Dedifferentiated amniotic fluid mesenchymal stem cell (primary cell): ENCODE measurements around the gene TBX2.

Source experiments
- DNase-seq: peaks from one replicate; pipeline ENCODE4 v3.0.0-alpha.2; 2016; ENCODE audit errors: extremely low spot score

TBX2 gene

DNA sequence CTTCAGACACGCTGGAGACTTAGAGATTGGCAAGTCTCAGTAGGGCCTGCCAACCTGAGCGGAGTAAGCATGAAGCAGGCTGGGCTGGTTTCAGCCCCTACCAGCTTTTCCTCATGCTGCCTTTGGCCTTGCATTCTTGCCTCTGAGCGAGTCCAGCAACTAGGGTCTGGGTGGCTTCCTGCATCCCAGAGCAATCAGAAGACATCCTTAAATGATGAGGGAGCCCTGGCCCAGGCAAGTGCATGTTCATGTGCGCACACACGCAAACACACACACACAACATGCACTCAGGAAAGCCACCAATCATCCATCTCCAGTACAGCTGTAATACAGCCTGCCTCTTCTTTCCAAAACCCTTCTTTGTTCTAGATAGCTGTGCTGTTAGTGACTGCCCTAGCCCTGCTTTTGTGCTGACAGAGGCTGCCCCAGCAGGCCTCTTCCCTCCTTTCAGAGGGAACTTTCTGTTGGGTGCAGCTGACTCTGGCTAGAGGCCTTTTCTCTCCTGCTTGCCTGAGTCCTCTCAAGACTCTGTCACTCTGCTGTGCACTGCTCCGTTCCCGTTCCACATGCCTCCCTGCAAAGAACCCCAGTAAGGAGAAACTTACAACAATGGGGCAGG is 30.7 kb upstream of the TBX2 start:
- DNase-seq: no peak

DNA sequence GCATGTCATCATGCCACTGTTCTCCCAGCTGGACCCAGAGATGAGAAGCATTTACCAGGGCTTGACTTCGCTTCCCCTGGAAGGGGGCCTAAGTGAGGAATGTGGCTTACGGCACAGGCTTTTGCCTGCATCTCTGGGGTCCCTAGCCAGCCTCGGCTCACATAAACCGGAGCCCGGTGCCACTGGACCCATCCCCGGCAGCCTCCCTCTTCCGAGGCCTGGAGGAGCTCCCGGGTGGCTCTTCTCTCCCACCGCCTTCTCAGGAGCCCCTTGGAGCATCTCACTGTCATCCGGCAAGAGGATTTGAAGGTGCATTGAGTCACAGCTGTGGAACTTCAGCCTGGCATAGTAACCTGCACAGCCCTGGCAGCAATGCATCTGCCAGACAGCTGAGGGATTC is 29.9 kb upstream of the TBX2 start:
- DNase-seq: no peak

DNA sequence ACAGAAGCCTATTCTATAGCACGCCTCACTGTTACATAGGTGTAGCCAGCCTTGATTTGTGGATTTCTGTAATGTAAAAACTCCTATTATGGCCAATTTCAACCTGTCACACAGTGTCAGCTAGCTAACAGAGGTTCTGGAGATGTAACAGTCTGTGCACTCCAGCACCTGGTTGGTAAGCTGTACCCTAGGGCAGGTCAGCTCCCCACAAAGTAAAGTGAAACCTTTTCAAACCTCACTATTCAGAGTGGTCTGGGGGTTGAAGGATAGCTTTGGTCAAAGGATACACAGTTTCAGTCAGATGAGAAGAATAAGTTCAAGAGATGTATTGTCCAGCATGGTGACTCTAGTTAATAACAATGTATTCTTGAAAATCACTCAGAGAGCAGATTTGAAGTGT is 28.5 kb upstream of the TBX2 start:
- no peak for DNase-seq

DNA sequence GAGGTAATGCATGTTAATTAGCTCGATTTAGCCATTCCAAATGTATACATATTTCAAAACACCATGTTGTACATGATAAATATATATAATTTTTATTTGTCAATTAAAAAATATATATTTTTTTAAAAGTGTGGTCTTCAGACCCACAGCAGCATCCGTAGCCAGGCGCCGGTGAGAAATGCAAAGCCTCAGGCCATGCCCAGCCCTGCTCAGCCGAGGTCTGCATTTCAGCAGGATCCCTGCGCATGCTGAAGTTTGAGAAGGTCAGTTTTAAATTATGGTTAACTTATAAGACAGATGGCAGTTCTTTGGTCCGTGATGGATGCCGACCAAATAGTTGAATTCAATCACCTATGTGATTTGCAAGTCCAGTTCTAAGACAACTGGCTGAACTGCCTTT is 28.0 kb upstream of the TBX2 start:
- no peak for DNase-seq

DNA sequence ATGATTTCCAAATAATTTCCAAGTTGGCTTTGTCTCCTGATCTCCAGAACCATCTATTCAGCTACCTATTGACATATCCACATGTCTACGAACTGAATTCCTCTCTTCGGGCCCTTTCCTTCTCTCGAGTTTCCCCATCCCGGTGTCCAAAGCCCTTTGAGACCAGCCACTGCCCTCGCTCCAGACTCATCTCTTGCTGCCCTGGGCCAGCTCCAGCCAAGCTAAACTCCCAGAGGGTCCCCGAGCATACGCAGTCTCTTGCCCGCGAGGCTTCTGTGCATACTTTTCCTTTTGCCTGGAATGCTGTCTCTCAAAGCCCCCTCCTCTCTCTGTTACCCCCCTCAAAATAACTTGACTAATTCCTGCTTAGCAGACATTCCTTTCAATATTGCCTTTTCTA is 27.2 kb upstream of the TBX2 start:
- no peak for DNase-seq

DNA sequence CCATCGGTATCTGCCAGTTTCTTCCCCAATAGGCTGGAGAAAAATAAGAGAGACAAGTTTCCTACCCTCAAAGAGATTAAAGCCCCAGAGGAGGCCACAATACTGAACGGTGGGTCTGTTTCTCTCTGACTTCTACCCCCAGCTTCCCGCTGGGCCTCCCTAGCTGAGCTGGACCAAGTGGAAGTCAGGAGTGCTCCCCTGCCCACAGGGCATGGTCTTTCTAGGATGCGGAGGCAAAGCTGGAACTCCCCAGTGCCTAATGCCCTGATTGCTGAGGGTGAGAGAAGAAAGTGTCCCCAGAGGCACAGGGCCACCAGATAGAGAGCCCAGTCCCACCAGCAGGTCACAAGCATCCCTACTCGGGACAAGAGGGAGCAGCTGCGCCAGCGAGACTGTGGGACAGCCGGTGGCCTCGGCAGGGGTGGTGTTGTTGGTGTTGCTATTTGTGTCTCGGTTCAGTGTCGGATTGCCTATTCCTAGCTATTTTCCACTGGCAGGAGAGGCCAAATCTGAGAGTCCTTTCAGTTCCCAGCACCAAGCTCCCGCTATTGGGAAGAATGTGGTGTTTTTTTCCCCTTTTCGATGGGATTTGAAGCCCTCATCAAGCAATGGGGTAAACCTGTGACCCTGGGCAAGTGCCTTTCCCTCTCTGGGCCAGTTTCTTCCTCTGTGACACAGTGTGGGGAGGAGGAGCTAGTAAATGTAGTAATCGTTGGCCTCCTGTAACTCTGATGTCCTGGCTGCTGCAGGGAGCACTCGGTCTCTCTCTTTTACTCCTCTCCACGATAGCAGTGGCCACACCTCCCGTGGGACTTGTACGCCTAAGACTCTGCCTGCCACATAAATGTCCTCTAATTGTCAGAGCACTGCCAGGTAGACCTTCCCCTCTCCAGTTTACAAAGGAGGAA is 22.5 kb upstream of the TBX2 start:
- DNase-seq: no peak

DNA sequence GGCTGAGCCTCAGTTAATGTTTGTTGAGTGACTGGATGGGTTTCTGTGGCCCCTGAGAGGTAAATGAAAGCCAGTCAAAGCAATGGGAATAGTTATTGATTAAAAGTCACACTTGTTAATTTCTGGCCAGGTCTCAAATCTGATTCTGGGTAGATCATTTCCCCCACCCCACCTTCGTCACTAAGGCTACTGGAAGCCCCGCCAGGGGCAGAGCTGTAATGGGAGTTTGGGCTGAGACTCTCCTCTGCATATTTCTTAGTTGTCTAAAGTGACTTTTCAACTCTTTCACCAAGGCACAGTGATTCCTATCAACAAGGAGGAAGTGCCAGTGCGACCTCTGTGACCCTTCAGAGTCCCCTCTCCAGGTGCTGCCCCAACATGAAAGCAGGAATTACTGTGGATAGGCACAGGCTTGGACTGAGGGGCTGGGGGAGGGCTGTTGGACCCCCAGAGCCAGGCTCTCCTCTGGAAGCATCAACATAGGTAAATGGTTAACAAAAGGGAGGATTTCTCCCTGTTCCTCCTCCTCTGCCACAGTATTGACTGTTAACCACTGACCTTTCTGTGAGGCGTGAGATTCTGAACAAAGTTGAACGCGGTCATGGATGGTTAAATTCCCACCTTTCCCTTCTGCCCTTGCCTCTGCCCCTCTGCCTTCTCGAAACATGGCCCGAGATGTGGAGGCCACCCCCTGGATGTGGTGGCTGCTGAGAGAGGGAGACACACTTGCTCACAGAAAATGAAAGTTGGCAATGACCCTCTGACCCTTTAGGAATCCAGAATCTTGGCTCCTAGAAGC is 20.8 kb upstream of the TBX2 start:
- no peak for DNase-seq

DNA sequence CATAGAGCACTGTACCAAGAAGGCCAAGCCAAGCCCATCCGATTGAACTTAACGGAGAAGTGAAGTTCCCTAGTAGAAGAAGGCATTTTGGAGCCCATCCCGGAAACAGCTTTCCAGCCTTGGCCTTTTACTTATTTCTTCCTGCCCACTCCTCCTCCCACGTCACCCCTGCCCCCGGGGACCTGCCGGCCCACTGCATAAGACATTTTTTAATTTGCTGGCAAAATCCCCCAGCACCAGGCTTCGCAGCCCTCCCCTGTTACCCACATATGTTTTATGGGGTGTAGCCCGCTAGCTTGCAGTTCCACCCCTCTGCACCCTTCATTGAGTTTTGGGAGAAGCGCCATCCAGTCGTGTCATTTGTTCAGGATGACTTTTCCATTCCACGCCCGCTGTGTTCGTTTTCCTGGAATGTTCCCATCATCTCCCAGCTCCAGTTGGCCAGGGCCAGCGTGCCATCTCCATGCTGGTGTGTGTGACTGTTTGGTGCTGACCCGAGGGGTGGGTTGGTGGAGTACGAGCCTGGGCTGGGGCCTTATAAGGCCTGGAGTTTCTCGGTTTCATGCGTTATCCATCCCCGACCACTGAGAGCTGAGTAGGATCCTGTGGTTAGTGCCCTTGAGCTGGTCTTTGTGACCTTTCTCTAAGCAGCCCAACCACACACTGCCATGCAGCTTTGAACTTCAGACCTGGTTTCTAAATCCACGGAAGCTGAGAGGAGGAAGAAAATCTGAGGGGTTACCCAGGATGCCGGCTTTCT is 20.0 kb upstream of the TBX2 start:
- no peak for DNase-seq

DNA sequence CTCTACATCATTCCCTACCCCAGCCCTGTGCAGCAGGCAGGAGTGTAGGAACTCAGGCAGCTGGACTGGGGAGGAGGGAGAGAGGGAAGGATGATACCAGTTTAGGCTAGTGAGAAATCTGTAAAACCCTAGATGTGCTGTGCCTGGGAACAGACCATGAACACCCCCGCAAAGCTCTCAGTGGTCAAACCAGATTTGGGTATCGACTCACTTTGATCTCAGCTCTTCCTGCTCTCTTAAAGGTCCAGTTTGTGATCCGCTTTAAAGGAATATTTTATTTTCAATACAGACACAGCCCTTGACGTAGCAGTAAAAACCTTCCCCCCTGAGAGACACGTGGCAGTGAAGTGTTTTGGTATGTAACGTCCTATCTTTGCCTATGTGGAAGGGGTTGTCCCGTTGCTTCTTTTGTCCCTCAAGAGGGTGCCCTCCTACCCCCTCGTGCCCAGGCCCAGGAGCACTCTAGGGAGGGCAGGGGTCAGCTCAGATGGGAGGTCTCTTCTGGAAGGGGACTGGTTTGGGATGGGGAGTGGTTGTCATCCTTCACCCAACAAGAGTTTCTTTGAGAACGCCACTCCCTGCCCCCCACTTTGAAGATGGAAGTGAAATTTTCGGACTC is 19.3 kb upstream of the TBX2 start:
- no peak for DNase-seq

DNA sequence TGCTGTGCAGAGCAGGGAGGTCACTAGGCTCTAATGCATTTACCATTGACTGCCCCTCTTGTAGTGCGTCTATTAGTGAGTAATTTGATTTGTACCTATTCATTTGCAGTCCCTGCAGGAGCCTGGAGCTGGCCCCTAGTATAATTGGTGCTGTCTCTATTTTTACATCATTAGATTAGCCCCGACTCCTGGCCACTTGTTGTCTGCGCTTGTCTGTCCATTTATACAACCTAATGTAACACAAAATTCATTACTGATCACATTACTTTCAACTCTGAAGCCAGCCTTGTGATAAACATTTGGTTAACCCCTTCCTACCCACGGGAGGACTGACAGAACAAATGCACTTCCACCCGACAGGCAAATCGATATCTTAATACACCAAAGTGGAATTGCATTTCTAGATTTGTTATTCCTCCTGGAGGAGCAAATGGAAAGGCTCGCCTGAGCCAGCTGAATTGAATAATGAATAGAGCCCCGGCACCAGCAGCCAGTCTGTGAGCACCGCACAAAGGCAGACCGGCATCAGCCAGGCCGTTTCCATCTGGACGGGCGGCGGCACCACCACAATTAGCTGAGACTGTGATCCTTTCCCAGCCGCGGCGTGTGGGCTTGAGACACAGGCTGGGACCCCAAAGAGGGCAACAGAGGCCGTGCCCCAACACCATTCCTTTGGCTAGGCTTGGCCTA is 18.7 kb upstream of the TBX2 start:
- DNase-seq: no peak

DNA sequence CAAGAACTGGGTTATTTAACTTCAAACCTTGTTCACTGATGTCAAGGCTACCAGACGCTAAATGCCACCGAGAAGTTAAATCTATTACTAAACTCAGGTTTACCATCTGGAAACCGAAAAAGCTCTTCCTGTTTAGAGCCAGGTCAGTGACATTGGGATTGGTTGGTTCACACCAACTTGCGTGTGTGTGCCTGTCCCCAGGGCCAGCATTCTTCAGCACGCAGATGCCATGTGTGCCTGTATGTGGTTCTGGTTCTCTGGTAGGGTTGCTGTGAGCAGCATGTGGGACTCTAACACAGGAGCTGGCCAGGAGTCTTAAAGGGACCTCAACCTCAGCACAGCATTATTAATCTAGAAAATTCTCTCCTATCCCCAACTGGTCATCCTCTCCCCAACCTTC is 18.1 kb upstream of the TBX2 start:
- DNase-seq: no peak

DNA sequence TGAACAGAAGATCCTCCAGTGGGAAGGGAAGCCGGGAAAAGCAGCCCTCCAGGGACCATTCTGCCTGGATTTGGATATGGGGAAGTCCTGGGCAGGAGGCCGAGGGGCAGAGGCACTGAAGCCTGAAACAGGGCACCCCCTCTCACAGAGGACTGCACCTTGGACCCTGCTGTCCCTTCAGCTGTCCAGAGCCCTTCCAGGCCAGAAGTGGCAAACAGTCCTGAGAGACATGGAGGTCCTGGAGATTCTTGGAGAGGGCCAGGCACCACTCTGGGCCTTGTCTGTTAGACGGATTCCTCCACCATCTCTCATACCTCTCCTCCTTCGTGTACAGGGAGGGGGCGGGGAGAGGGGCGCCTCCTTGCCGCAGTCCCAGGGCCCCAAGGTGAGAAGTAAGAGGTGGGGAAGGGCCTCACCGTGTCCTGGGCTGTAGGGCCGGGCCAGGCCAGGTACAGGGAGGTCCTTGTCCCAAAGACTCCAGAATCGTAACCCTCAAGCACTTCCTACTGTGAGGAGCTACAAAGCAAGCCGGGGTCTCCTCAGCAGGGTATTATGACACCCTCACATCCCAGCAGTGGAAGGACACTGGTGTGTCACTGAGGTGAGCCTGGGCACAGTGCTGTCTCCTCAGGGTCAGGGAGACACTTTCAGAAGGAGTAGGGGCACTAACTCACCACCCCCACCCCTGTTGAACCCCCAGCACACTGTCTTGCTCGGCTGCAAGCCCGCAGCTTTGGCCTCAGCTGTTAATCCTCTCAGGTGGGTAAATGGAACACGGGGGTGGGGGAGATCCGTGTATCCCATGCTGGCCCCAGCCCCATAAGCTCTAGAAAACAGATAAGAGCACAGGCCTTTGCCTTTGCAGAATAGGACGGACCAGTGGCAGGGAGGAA is 16.6 kb upstream of the TBX2 start:
- no peak for DNase-seq

DNA sequence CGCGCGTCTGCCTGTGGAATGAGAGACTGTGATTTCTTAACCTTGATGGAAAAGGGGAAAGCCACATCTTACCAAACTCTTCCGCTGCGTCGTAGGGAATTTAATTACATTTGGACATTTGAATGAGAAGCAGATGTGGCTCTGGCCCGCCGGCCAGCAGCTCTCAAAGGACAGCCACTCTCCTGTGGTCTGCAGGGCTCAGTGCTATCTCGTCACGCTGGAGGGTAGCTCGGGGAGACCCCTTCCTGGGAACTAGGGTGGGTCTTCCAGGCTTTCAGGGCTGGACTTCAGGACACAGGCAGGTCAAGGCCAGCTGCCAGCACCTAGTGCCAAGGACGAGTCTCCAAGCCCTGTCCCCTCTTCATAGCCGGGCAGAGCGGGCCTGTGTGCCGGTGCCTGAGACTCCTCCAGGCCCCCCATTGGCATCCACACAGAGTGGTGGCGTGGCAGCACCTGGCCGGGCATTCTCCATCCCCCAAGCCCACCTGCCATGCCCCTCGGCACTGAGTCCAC is 15.9 kb upstream of the TBX2 start:
- DNase-seq: no peak

DNA sequence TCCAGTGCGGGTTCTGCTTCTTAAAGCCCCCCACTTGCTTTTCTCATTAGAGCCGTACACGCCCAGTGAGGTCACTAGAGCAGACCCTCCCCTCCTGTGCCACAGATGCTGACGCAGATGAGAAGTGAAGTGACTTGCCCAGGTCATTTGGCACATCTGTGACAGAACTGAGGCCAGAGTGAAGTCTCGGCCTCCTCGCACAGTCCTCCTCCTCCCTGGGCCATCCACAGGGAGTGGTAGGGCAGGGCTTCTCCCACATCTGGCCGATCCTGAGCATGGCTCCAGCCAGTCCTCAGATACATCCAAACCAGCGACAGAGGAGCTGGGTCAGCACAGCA is 15.3 kb upstream of the TBX2 start:
- no peak for DNase-seq

DNA sequence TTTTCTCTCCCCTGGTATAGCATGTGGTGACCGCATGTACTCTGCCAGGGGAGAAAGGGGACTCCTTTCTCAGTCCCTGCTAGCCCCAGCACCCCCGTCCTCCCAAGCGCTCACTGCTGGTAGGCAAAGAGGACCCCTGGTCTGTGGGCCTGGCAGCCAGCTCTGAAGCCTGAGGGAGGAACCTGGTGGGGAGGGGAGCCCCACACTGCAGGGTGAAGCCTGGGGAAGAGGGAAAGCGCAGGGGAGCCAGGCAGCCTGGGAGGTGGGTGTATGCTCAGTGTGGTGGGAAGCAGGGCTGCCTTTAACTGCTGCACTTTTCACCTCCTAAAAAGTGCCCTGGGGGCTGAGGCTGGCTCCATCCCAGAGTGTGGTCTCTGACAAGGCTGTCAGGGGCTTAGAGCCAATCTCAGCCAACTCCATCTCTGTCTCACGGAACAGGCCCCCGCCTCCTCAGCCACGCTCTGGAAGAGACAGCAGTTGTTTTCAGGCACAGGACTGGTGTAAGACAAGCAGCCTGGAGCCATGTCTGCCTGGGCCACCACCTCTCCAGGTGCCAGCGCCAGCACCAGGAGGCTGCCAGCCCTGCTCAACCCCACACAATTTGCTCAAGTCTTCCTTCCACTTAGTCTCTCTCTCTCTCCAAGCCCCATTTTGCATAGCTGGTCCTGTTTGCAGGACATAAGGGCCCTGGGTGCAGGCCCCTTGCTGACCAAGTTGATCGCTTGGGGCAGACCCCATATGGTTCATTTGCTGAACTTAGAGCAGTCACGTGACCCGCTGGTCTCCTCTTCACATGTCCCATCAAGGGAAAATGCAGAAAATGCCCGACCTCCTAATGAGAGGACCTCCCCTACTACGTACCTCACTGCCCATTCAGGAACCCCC is 14.7 kb upstream of the TBX2 start:
- DNase-seq: no peak

DNA sequence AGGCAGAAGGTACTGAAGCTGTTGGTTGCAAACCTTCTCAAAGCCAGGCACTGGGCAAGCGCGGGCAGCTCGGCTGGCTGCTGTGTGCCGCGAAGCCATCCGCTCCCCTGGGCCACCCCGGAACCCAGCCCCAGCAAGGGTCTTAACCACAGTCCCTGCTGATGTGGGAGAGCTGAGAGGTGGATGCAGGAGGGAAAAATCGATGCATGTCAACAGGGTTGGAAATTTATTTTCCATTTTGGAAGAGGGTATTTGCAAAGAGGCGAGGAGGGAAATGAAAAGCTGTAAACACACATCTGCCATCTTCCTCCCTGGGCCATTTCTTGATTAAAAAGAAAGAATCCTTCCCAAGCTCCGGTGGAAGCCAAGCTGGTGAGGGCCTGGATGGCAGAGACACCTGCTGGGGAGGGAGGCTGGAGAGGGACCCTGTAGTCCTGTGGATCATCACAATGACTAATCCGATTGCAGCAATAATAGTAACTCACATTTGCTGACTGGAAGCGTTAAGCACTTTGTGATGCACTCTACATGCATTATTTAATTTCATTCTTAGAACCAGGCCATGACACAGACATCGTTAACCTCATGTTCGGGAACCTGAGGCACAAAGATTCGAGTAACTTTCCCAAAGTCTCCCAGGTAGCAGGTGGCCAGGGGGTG is 13.9 kb upstream of the TBX2 start:
- DNase-seq: no peak

DNA sequence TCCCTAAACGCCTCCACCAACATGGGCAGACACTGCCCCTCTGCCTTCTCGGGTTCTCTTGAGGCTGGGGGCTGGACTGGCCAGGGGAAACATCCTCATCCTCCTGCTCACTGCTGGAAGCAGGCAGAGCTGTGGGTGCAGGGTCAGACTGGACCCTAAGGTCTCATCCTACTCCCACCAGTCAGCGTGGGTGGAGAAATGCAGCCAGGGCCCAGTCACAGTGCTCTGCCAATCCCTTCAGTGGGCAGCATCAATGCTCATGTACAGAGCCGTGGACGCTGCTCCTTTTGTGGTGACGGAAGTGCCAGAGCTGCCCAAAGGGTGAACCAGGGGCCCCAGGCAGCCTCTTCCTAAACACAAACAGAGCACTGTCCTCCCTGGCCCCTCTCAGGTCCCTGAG is 13.4 kb upstream of the TBX2 start:
- no peak for DNase-seq

DNA sequence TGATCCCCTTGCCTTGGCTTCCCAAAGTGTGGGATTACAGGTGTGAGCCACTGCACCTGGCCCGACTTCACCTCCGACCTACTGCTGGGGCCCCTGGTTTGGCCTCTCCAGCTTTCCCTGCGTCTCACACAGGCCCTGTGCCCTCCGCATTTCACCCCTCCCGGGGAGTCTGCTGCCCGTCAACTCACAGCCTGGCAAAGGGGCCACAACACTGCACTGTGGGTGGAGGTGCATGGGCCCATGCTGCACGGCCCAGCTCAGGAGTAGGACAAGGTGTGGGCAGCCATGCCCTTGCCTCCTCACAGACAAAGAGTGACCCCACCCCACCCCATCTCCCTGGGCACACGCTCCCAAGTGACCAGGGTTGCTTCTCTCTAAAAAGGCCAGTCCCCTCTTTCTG is 12.6 kb upstream of the TBX2 start:
- no peak for DNase-seq
